Liver (tissue), 3 donors: ENCODE data around the gene DPF3.

Experiments used
- ATF3 ChIP-seq: IDR thresholded peaks from 2 replicates; pipeline ENCODE4 v1.6.1; 2016; ENCODE audit warnings: antibody characterized with exemption
- CTCF ChIP-seq: fragments of 150-350 bp; IDR thresholded peaks from 2 replicates; pipeline ENCODE4 v1.5.1; 2017; ENCODE audit warnings: improper control_type of control experiment, low read depth, low read length; ENCODE audit not compliant: missing input control
- EGR1 ChIP-seq, 2 donors: IDR thresholded peaks; 2 replicates each; pipeline ENCODE4 v1.6.1; 2016 to 2018; ENCODE audit warnings: antibody characterized with exemption in 2 of 2, low read depth in 2 of 2
- FOXA1 ChIP-seq: IDR thresholded peaks from 2 replicates; pipeline ENCODE4 v1.6.1; 2016; ENCODE audit warnings: antibody characterized with exemption
- GABPA ChIP-seq, 2 donors: IDR thresholded peaks in 1 of 2; conservative IDR thresholded peaks in 1 of 2; 2 replicates each; pipeline ENCODE4 v1.6.1; 2016; ENCODE audit warnings: antibody characterized with exemption in 2 of 2, mild to moderate bottlenecking in 1 of 2, moderate library complexity in 1 of 2
- JUND ChIP-seq, 2 donors: IDR thresholded peaks; 2 replicates each; pipeline ENCODE4 v1.6.1; 2016; ENCODE audit warnings: antibody characterized with exemption in 2 of 2
- MAX ChIP-seq: IDR thresholded peaks from 2 replicates; pipeline ENCODE4 v1.6.1; 2016; ENCODE audit warnings: antibody characterized with exemption
- RAD21 ChIP-seq, 2 donors: IDR thresholded peaks; 2 replicates each; pipeline ENCODE4 v1.6.1; 2016; ENCODE audit warnings: antibody characterized with exemption in 2 of 2, mild to moderate bottlenecking in 2 of 2
- REST ChIP-seq: IDR thresholded peaks from 2 replicates; pipeline ENCODE4 v1.6.1; 2016; ENCODE audit warnings: antibody characterized with exemption, mild to moderate bottlenecking
- RXRA ChIP-seq, 2 donors: IDR thresholded peaks; 2 replicates each; pipeline ENCODE4 v1.6.1; 2017 to 2018; ENCODE audit warnings: antibody characterized with exemption in 2 of 2, mild to moderate bottlenecking in 1 of 2
- SP1 ChIP-seq: IDR thresholded peaks from 2 replicates; pipeline ENCODE4 v1.6.1; 2018; ENCODE audit warnings: antibody characterized with exemption, mild to moderate bottlenecking
- TAF1 ChIP-seq: conservative IDR thresholded peaks from 2 replicates; pipeline ENCODE4 v1.6.1; 2016; ENCODE audit warnings: antibody characterized with exemption, mild to moderate bottlenecking
- YY1 ChIP-seq: IDR thresholded peaks from 2 replicates; pipeline ENCODE4 v1.6.1; 2016; ENCODE audit warnings: antibody characterized with exemption, mild to moderate bottlenecking
- ZBTB33 ChIP-seq: IDR thresholded peaks from 2 replicates; pipeline ENCODE4 v1.6.1; 2016; ENCODE audit warnings: antibody characterized with exemption
- donor health status: healthy.
- donor health status: healthy.

- TF ChIP-seq SP1: no peak
- no peak for TF ChIP-seq CTCF
- no peak for TF ChIP-seq JUND (IDR thresholded peaks at IDR 0.05)
- TF ChIP-seq GABPA (IDR thresholded peaks at IDR 0.05 in 1 of 2, conservative IDR thresholded peaks at IDR 0.05 in 1 of 2): no peak
- TF ChIP-seq REST: no peak
- TF ChIP-seq RAD21 (IDR thresholded peaks at IDR 0.05): no peak
- no peak for TF ChIP-seq ZBTB33
- TF ChIP-seq TAF1: no peak
- TF ChIP-seq ATF3: no peak
- no peak for TF ChIP-seq EGR1 (IDR thresholded peaks at IDR 0.05; ENCODE audit: low read depth in 2 of 2)
- TF ChIP-seq YY1: no peak
- no peak for TF ChIP-seq FOXA1
- TF ChIP-seq MAX: no peak
- TF ChIP-seq RXRA (IDR thresholded peaks at IDR 0.05): no peak
Observed at GRCh38 chr14:72898448-72898847, 4.5 kb upstream of the DPF3 start.
